Activated CD4-positive, alpha-beta T cell treated with anti-CD3 and anti-CD28 coated beads, Interleukin-2, amount 50 U/mL, for 4 hours (primary cell): ENCODE data around the gene GRM3.

Source experiments
- DNase-seq, 2 experiments: peaks; one replicate each; pipeline ENCODE4 v3.0.0-alpha.2; 2020

Gene GRM3

DNA sequence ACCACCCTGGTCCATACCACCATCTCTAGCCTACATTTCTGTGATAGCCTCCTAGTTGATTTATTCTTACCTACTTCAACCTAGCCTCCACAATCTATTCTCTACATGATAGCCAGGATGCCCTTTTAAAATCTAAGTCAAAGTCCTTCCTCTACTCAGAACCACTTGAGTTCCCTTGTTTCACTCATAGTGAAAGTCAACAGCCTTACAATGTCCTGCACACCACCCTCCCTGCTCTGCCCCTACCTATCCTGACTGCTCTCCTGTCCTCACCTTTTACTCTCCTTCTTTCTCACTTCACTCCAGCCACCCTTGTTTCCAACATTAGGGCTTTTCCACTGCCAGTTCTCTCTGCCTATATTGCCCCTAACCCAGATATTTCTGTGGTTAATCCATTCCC lies 146.7 kb downstream of the GRM3 start:
- DNase-seq, result no peak

DNA sequence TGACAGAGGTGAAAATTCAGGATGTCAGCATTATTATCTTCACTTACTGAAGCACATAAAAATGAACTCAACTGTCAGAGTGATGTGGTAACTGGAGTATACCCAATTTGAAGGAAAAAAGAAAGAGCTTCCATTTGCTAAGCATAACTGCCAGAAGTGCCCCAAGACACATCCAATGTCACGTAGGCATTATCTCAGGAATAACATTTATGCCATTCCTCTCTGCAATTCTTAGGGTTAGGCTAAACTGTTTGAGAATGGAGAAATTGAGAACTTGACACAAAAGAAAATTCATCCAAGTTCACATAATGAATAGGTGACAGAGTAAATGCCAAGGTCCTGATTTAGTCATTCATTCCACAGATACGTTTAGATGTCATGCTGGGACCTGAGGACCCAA lies 148.6 kb downstream of the GRM3 start:
- DNase-seq, result no peak

- DNase-seq, result no peak
Observed at GRCh38 chr7:86793136-86793535, 149.4 kb downstream of the GRM3 start.

DNA sequence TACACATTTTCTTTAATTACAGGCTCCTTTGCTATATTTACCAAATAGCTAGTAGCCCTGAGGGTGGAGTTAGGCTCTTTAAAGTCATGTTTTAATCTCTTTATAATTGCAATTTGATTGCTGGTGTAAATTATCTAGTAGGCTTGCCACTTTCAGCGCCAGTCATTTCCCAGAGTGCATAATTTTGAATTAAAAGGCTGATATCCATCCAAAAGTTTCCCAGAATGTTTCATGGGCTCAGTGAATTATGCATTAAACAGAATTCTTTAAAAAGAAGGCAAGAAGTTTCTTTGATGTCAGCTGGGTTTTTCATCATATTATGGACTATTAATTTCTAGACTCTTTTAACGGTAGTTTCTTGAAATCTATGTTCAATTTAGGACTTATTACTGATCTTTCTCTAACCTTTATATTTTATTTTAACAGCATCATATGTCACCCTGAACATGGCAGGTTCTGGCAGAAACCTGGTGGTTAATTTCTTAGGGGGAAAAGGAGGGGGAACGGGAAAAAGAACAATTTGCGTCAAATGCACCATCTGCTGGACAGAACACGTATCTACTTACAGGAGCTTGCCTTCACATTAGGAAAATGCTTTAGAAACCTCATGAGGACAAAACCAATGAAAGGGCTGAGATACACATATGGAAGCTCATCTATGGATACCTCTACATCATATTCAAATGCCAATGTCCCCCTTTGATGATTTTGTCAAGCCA lies 171.1 kb downstream of the GRM3 start:
- DNase-seq, result no peak

GRCh38 chr7:86815556-86815955 lies 171.8 kb downstream of the GRM3 start:
- DNase-seq, result no peak

DNA sequence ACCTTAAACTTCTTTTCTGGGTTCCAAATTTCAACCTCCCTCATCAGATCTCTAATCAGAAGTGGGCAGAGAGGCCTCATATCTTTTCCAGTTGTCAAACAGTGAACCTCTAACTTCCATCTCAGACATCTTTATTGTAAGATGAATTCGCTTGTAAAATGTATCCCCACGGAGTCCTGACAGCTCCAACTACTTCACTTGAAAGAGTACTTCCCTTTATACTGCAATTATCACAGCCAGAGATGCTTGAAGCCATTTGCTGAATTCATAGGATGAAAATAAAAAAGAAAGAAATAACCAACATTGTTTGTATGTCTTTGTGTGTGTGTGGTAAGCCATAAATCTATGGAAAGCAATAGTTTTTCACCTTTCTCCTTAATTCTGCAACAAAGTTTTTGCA lies 175.2 kb downstream of the GRM3 start:
- DNase-seq, result no peak

DNA sequence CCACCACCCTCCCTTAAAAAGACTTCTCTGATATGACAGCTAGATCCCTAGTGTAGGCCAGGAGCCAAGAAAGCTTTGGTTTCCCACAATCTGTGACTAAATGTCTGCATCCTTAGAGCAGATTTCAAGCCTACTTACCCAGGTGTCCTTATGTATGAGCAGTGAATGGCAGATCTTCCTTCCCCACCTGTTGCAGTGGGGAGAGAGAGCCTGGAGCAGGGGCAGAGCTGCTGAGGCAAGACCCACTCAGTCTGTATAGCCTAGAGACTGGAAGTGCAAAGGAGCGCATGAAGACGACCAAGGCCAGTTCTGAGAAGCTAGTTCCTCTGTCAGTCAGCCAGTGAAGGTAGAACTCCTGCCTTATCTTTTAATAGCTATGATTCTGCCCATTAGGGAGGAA lies 180.1 kb downstream of the GRM3 start:
- no peak for DNase-seq

GRCh38 chr7:86825264-86825663 lies 181.6 kb downstream of the GRM3 start:
- DNase-seq, result no peak

DNA sequence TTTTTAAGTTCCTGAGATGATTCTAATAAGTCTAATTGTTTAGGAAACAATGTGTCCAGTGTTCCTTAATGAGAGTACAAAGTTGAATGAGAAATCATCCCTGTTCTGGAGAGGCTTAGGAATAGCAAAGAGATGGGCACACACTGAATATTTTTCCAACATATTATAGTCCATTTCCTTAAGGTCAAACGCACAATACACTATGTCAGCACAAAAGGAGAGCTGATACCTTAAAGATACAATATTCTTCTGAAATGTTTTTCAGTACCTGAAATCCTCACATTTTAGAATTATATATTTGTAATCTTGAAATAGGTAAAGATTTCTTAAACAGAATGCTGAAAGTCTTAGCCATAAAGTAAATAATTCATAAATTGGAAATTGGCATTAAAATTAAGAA lies 183.2 kb downstream of the GRM3 start:
- DNase-seq, result no peak

DNA sequence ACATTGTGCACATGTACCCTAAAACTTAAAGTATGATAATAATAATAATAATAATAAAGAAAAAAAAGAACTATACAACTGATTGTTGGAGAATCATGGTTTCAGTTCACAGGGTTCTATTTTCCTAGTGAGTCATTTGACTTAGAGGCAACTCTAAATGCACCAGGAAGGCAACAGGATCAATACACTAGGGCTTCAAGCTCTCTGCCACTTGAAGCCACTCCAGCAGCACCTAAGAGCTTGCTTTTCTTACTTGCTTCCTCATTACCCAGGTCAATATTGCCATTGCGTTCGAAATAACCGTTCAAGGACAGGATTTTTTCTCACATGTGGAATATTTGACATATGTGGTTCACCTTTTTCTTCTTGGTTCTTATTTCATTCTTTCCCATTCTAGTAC lies 189.7 kb downstream of the GRM3 start:
- DNase-seq, result no peak

DNA sequence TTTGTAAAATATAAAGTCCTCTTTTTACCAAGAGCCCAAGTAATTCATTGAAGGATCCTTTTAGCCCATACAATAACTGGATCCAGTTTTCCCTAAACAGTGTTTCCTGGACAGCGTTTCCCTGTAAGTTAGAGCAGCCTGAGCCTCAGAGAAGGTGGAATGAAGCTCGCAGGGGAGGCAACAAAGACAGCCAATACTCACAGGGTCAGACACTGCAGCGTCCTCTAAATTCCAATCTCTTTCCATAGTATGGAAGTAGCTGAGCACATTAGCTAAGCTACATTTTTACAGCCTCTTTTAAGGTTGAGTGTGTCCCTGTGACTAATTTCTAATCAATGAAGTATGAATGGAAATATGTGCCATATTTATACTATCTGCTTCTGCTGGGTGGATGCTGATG lies 193.5 kb downstream of the GRM3 start:
- no peak for DNase-seq

- DNase-seq, result no peak
Observed at GRCh38 chr7:86844608-86845007, 200.9 kb downstream of the GRM3 start.

GRCh38 chr7:86846494-86847190 lies 202.9 kb downstream of the GRM3 start:
- DNase-seq, result no peak

- no peak for DNase-seq
Observed at GRCh38 chr7:86848226-86848625, 204.5 kb downstream of the GRM3 start.

GRCh38 chr7:86851566-86851965 lies 207.9 kb downstream of the GRM3 start:
- DNase-seq, result no peak

- DNase-seq, result no peak
Observed at GRCh38 chr7:86863452-86863851, 219.7 kb downstream of the GRM3 start.

GRCh38 chr7:86867163-86867762 lies 223.6 kb downstream of the GRM3 start:
- no peak for DNase-seq

DNA sequence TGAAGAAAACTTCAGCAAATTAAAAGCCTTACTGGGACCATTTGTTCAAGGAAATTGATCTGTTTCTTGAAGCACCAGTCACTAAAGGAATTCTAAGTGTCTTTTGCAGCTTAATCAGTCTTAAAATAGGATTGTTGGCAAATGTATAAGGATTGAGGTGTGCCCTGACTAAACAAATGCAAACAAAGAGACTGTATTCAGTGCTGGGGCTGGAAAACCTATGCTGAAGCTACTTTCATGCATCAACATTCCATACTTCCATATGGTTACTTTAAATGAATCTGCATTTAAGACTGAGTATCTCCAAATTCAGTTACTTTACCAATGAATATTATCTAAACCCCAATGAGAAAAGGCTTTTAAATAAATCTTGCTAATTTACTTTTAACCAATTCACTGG lies 232.4 kb downstream of the GRM3 start:
- no peak for DNase-seq

GRCh38 chr7:86884152-86884551 lies 240.4 kb downstream of the GRM3 start:
- DNase-seq, result no peak

GRCh38 chr7:86889501-86889900 lies 245.8 kb downstream of the GRM3 start:
- DNase-seq, result no peak

DNA sequence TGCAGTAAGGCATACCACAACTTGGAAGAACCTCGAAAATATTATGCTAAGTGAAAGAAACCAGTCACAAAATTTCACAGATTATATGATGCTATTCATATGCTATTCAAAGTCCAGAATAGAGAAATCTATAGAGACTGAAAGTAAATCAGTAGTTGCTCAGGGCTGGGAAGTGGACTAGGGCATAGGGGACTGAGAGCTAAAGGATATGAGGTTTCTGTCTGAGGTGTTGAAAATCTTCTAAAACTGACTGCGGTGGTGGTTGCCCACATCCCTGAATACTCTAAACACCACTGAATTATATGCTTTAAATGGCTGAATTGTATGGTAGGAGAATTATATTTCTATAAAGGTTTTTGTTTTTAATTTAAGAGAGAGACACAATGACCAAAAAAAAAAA lies 254.5 kb downstream of the GRM3 start:
- DNase-seq, result no peak

DNA sequence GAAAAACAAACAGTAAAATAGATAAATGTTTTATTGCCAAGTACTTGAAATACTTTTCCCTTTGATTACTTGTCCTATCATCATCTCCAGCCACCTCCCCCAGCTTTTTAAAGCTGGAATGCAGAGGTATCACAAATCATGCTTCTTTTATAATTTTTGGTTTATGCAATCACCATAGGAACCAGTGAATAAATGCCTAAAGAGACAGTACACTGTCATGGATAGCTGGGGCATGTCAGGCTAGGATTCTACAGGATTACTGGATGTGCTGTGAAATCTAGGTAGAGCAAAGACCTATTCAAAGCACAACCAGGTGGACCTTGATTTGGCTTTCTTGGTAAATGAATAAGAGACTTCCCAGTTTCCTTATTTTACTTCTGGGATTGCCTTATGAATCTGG lies 257.2 kb downstream of the GRM3 start:
- DNase-seq, result no peak

DNA sequence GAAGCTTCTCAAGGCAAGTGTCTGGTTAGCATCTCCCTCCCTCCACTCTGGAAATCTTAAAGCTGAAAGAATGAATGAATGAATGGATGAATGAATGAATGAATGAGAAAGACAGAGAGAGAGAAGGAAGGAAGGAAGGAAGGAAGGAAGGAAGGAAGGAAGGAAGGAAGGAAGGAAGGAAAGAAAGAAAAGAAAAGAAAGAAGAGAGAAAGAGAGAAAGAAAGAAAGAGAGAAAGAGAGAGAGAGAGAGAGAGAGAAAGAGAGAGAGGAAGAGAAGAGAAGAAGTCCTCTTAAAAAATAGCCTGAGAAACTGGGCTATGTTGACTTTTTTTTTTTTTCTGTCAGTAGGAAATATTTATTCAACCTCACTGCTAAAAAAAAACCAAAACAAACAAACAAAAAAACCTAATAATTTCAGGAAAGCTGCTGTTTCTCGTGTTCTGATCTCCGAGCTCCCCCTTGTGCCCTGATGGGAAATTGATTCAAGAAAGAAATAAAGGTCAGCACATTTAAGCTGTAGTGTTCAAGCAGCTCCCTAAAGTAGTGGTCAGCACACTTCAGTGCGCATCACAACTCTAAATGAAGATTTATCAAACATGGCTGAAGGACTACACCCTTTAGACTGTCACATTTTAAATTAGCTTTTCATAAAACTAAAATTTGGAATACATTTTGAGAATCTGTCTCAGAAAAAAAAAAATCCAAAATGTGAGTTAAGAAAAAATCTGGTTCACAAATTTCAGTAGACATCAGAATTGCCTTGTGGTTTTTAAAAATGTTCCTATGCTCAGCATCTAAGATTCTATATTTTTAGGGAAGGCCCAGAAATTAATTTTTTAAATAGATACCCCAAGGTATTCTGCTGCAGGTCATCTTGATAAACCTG lies 261.5 kb downstream of the GRM3 start:
- DNase-seq, result no peak
